ENCODE measurements around the gene ITPR3.

ITPR3 gene

DNA sequence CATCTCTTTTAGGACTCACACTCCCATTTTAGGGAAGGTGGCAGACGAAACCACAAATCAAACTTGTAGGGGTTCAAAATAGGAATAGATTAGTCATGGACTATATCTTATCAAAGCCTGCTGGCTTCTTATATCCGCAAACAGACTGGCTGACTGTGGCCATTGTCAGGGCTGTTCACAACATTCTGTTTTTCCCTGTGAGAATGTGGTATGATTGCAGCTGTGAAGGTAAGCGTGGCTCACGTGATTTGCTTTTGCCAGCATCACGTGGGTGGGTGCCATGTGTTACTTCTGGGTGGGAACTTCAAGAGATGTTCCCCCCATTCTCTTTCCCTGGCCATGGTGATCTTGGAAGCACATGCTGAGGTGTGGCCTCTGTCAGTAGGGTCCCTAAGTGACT lies 119.7 kb downstream of the ITPR3 start:
- no peak for DNase-seq

DNA sequence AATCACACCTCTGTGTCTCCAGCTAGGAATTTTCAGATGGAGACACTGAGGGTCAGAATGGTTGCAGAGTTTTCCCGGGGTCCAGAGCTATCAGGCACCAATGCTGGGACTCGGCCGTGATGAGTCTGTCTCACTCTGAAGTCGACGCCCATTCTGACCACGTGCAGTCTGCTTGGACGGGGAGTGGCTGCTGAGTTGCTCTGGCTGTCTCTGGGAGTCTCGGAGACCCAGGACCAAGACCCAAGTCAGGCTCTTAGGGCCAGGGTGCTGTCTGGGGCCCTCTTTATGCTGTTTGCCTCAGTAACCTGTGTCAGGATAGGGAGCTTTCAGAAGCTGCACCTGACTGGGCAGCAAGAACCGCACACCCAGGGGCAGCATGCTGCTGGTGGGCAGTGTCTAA lies 121.0 kb downstream of the ITPR3 start:
- DNase-seq = no peak

DNA sequence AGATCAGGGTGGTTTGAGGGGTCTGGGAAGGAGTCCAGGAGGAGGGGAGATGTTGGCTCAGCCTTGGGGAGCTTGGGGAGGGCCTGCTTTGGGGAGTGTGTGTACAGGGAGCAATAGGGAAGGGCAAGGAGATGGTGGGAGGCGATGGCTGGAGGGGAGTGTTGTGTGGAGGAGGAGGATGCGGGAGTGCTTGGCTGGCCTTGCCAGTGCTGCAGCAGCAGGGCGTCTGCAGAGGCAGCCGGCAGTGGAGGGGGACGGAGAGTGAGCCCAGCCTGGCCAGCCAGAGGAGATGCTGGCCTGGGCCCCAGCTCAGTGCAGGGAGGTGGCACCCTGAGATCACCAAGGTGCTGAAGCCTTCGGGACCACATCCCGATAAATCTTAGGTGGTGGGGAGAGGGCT lies 121.7 kb downstream of the ITPR3 start:
- no peak for DNase-seq

DNA sequence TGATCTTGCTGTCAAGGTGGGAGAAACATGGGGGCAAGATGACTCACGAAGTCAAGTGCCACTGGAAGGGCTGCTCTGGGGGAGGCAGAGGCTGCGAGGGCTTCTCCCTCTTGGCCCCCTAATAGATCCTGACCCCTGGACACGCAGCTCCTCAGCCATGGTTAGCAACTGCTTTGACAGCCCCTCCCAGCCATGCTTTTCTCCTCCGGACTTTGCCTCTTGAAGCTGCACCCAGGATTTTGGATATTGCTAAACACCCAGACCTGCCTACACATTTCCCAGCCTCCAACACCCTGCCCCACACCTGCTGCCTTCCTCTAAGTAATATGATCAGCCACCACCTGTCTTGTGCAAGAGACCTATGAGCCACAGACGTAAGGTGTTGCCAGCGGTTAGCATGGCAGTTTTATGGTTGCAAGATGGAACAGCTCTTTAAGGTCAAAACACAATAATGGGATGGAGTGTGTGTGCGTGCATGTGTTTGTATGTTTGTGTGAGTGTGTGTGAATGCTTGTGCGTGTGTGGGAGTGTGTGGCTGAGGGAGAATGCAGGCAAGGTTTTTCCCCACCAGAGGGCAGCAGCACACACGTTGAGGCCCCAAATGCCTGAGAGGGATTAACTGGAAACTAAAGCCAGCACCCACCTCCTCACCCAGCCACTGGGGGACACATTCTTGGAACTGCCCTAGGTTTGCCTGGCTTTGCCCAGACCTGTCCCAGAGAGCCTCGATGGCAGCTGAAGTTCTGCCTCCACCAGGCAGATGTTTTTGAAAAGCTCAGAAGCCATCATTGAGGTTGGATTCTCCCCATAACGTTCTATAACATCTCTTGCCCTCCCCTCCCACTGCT lies 123.1 kb downstream of the ITPR3 start:
- DNase-seq = peak; percentile 54

DNA sequence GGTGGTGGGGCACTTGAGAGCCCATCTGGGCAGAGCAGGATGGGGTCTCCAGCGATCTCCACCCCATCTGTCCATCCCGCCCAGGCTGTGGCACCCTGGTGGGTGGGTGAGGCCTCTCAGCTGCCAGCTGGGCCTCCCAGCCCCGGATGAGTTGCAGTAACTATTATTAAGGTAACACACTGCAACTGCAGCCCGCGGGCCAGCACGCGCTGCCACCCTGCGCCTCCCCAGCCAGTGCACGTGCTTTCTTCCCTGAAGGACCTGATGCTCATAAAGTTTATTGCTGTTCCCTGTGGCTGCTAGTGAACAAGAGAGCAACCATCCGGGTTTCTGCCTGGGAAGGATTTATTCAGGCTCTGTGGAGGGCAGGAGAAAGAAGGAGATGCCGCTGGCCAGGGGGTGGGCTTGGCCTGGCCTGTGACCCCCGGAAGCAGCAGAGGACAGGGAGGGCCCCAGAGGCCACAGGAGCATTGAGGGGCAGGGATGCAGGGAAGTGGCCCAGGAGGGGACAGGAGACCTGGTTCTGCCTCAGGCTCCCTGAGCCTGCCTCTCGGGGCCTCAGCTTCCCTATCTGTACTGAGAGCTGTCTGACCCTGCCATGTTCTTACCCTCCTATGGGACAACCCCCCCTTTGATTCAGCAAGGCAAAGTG lies 123.9 kb downstream of the ITPR3 start:
- DNase-seq = no peak

DNA sequence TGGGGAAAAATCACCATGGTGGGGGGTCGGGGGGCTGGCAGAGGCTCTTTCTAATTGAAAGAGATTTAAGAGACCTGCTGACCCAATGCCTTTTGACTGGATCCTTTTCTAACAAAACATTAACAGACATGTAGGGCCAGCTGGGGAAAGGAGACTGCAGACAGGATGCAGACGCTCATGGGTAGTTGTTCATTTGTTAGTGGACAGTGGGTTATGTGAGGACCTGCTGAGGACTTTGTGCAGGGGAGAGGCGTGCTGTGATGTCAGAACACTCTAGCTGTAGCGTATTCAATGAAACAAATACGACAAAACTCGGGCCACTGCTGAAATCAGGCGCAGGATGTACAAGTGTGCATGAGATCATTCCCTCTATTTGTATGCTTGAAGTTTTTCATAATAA lies 124.4 kb downstream of the ITPR3 start:
- no peak for DNase-seq
